AG04449 (cell line): ENCODE data around the gene EHD2.
"Not testable (repeated sequence)": the region's sequence is repeated elsewhere in the genome, so short reads cannot be mapped to it uniquely, and the experiment has no call there.

Experiments used
- CTCF ChIA-PET: fragments of 350-600 bp; formaldehyde crosslinking; extraction: SDS; loops from one replicate; lab custom pipeline; 2021; ENCODE audit warnings: antibody characterized with exemption; lab: Yijun Ruan, JAX
- POLR2A ChIA-PET: fragments of 400-600, 350-600 bp; formaldehyde crosslinking; extraction: SDS; loops from one replicate; lab custom pipeline; 2020; ENCODE audit warnings: antibody characterized with exemption, inconsistent platforms; lab: Yijun Ruan, JAX
- DNase-seq: peaks from one replicate; pipeline ENCODE4 v3.0.0-alpha.2; 2010; ENCODE audit warnings: low read depth, low spot score
- H3K4me3 ChIP-seq: 2 replicates; pipeline ENCODE4 v1.5.1; 2011; ENCODE audit warnings: low read depth, mild to moderate bottlenecking, control low read depth, low read length
- CTCF ChIP-seq: IDR thresholded peaks from one replicate; pipeline ENCODE4 v1.5.1; 2011; ENCODE audit warnings: mild to moderate bottlenecking, moderate library complexity, low read length, control low read depth, inconsistent platforms; ENCODE audit not compliant: insufficient read depth; ENCODE audit errors: missing control alignments

Gene EHD2

GRCh38 chr19:47719047-47719859 lies 6.0 kb downstream of the EHD2 start:
- ChIA-PET POLR2A (interaction anchor here (0.6 to 3.6 kb wide), 11 partner anchors 8 to 291 kb away, joined by 3 to 75 read pairs (median 5); partner anchors contain the start of gene NOP53), CTCF (interaction anchor here (0.7 to 4.2 kb wide), 6 partner anchors 10 to 283 kb away, joined by 3 to 20 read pairs (median 4); partner anchors contain the start of gene NOP53)
- peak; percentile 98 for DNase-seq
- peak overlapping the region; percentile 46 for H3K4me3 ChIP-seq
- TF ChIP-seq CTCF = no peak

GRCh38 chr19:47720669-47721422 lies 7.6 kb downstream of the EHD2 start:
- CTCF ChIA-PET = interaction anchor here (1.8 kb wide), 1 partner anchor 8 kb away, joined by 5 read pairs; no protein-coding TSS in a partner anchor

GRCh38 chr19:47723581-47723940 lies 10.3 kb downstream of the EHD2 start:
- H3K4me3 ChIP-seq = no peak overlapping the region
- TF ChIP-seq CTCF = no peak
- CTCF ChIA-PET = interaction anchor here (1.4 to 3.7 kb wide), 5 partner anchors 10 to 332 kb away, joined by 3 to 22 read pairs (median 7); partner anchors contain the start of genes EHD2 and NOP53
- POLR2A ChIA-PET = interaction anchor here (0.7 to 3.7 kb wide), 7 partner anchors 8 to 27 kb away, joined by 3 to 32 read pairs (median 7); partner anchors contain the start of genes EHD2 and NOP53
- DNase-seq = no peak

More at GRCh38 chr19:47720669-47721422, 7.6 kb downstream of the EHD2 start:
- no peak for TF ChIP-seq CTCF
- no peak for DNase-seq
- POLR2A ChIA-PET = interaction anchor here (1.6 to 3.7 kb wide), 2 partner anchors 18 to 22 kb away, joined by 4 to 32 read pairs; no protein-coding TSS in a partner anchor
- 0 out of 2 replicates have a peak overlapping the region, but pooled peaks have one; percentile 8 for H3K4me3 ChIP-seq

GRCh38 chr19:47725759-47726401 lies 12.7 kb downstream of the EHD2 start:
- ChIA-PET POLR2A (interaction anchor here (0.9 to 1.6 kb wide), 3 partner anchors 7 to 13 kb away, joined by 3 to 9 read pairs (median 3); partner anchors contain the start of gene EHD2), CTCF (interaction anchor here (1.8 to 3.7 kb wide), 3 partner anchors 13 to 64 kb away, joined by 4 to 22 read pairs (median 10); partner anchors contain the start of genes EHD2 and NOP53)
- no peak for DNase-seq
- no peak overlapping the region for H3K4me3 ChIP-seq
- TF ChIP-seq CTCF = no peak

GRCh38 chr19:47726467-47726866 lies 13.2 kb downstream of the EHD2 start:
- H3K4me3 ChIP-seq = no peak overlapping the region
- CTCF ChIA-PET = interaction anchor here (0.9 to 2.5 kb wide), 3 partner anchors 14 to 63 kb away, joined by 3 to 10 read pairs (median 4); partner anchors contain the start of gene EHD2
- no peak for TF ChIP-seq CTCF
- POLR2A ChIA-PET = interaction anchor here (0.9 to 1.6 kb wide), 3 partner anchors 8 to 13 kb away, joined by 3 to 9 read pairs (median 3); partner anchors contain the start of gene EHD2
- DNase-seq = no peak

- POLR2A ChIA-PET = interaction anchor here (2.1 kb wide), 1 partner anchor 9 kb away, joined by 17 read pairs; no protein-coding TSS in a partner anchor
- H3K4me3 ChIP-seq, CTCF ChIA-PET, DNase-seq: not testable (repeated sequence)
These were observed 15.1 kb downstream of the EHD2 start for GRCh38 chr19:47728295-47728694.
